Activated B cell treated with CpG ODN at 0.5 μM for 24 hours (primary cell): ENCODE results near the gene WDFY4. TPM values are rescaled to one million over a fixed set of nuclear protein-coding genes. Genes with fewer than 3 reads are reported as not detected.

ENCODE experiments used
- ATAC-seq: fragments of 200-7000 bp; cut with Tn5 transposase; one replicate; pipeline ENCODE4 v1.10.0; 2021; ENCODE audit warnings: low read depth, mild to moderate bottlenecking, moderate library complexity
- CTCF ChIA-PET: fragments of 350-600 bp; sonication (Branson Sonifier 250); formaldehyde crosslinking; loops from one replicate; lab custom pipeline; 2021; ENCODE audit warnings: antibody characterized with exemption; lab: Charles Lee
- POLR2A ChIA-PET: fragments of 350-600 bp; sonication (Branson Sonifier 250); formaldehyde crosslinking; loops from one replicate; lab custom pipeline; 2021; ENCODE audit warnings: antibody characterized with exemption; lab: Charles Lee
- DNase-seq: peaks from one replicate; pipeline ENCODE4 v3.0.0; 2022
- H3K27ac Mint-ChIP-seq: one replicate; pipeline ENCODE4 v1.8.0; 2020; ENCODE audit warnings: mixed read lengths
- H3K27me3 Mint-ChIP-seq: one replicate; pipeline ENCODE4 v1.8.0; 2021; ENCODE audit warnings: mixed read lengths
- H3K36me3 Mint-ChIP-seq: one replicate; pipeline ENCODE4 v1.8.0; 2021; ENCODE audit warnings: low read depth, mixed read lengths
- H3K4me1 Mint-ChIP-seq: one replicate; pipeline ENCODE4 v1.8.0; 2021; ENCODE audit warnings: mixed read lengths
- H3K4me3 Mint-ChIP-seq: one replicate; pipeline ENCODE4 v1.8.0; 2020; ENCODE audit warnings: mild to moderate bottlenecking, mixed read lengths
- H3K9me3 Mint-ChIP-seq: one replicate; pipeline ENCODE4 v1.8.0; 2020; ENCODE audit warnings: mixed read lengths
- CTCF ChIP-seq: fragments of 200-600 bp; IDR thresholded peaks from one replicate; pipeline ENCODE4 v1.8.0; 2022; ENCODE audit warnings: antibody characterized with exemption, mild to moderate bottlenecking
- intact Hi-C: fragments of 100-400 bp; cut with micrococcal nuclease; formaldehyde crosslinking; loops from one replicate; pipeline ENCODE4 v1.15.1; 2024
- total RNA-seq: library from RNA; stranded (reverse); gene quantifications from 2 replicates; pipeline ENCODE4 v1.2.3, GENCODE V29; 2022

WDFY4 gene
- total RNA-seq, 1 donor from 2014 or later = 488 TPM

GRCh38 chr10:48750991-48751390 lies 66.3 kb downstream of the WDFY4 start:
- Mint-ChIP-seq H3K4me3 (no peak overlapping the region), H3K27ac (peak overlapping the region; percentile 0), H3K27me3 (no peaks in the 10 kb centered on the region), H3K36me3 (peaks cover 87% of the 10 kb centered on the region), H3K4me1 (peaks cover 79% of the 10 kb centered on the region), H3K9me3 (peaks cover 5% of the 10 kb centered on the region)
- no peak for TF ChIP-seq CTCF
- POLR2A ChIA-PET = no interaction called here
- intact Hi-C loops = no loop called here
- DNase-seq (no peak), ATAC-seq (no peak)
- CTCF ChIA-PET = interaction anchor here (1.0 kb wide), 1 partner anchor 94 kb away, joined by 4 read pairs; no protein-coding TSS in a partner anchor

- DNase-seq (no peak), ATAC-seq (no peak)
- Mint-ChIP-seq H3K4me3 (no peak overlapping the region), H3K27ac (no peak overlapping the region), H3K9me3 (peaks cover 4% of the 10 kb centered on the region), H3K4me1 (peaks cover 83% of the 10 kb centered on the region), H3K27me3 (no peaks in the 10 kb centered on the region), H3K36me3 (peaks cover 89% of the 10 kb centered on the region)
- intact Hi-C loops = no loop called here
- CTCF ChIA-PET = interaction anchor here (1.0 kb wide), 1 partner anchor 95 kb away, joined by 4 read pairs; no protein-coding TSS in a partner anchor
- TF ChIP-seq CTCF = no peak
- POLR2A ChIA-PET = no interaction called here
Measured at GRCh38 chr10:48751730-48752129, 67.1 kb downstream of the WDFY4 start.

GRCh38 chr10:48758411-48758810 lies 73.7 kb downstream of the WDFY4 start:
- H3K36me3 Mint-ChIP-seq = peaks cover 92% of the 10 kb centered on the region
- intact Hi-C loops = loop anchor here (5.0 kb wide), 1 partner anchor 44 kb away; no protein-coding TSS in a partner anchor
- peaks cover 66% of the 10 kb centered on the region for H3K4me1 Mint-ChIP-seq
- ATAC-seq (no peak), DNase-seq (no peak)
- H3K9me3 Mint-ChIP-seq = no peaks in the 10 kb centered on the region
- TF ChIP-seq CTCF = no peak
- ChIA-PET CTCF (interaction anchor here (2.0 kb wide), 1 partner anchor 101 kb away, joined by 15 read pairs; no protein-coding TSS in a partner anchor), POLR2A (no interaction called here)
- H3K27me3 Mint-ChIP-seq = no peaks in the 10 kb centered on the region
- H3K27ac Mint-ChIP-seq = no peak overlapping the region
- no peak overlapping the region for H3K4me3 Mint-ChIP-seq

GRCh38 chr10:48759113-48759901 lies 74.6 kb downstream of the WDFY4 start:
- ChIA-PET POLR2A (interaction anchor here (1.0 kb wide), 1 partner anchor 91 kb away, joined by 3 read pairs; no protein-coding TSS in a partner anchor), CTCF (interaction anchor here (1.5 to 2.0 kb wide), 2 partner anchors 101 to 103 kb away, joined by 5 to 10 read pairs; no protein-coding TSS in a partner anchor)
- Mint-ChIP-seq H3K36me3 (peaks cover 95% of the 10 kb centered on the region), H3K27ac (peak overlapping the region; percentile 71), H3K9me3 (no peaks in the 10 kb centered on the region), H3K4me1 (peaks cover 58% of the 10 kb centered on the region), H3K27me3 (no peaks in the 10 kb centered on the region), H3K4me3 (peak overlapping the region; percentile 11)
- intact Hi-C loops = loop anchor here (5.0 kb wide), 1 partner anchor 43 kb away; no protein-coding TSS in a partner anchor
- ATAC-seq (peak; percentile 87), DNase-seq (no peak)
- no peak for TF ChIP-seq CTCF

- Mint-ChIP-seq H3K27me3 (no peaks in the 10 kb centered on the region), H3K36me3 (peaks cover 97% of the 10 kb centered on the region), H3K9me3 (no peaks in the 10 kb centered on the region), H3K4me1 (peaks cover 52% of the 10 kb centered on the region), H3K27ac (no peak overlapping the region), H3K4me3 (no peak overlapping the region)
- ChIA-PET POLR2A (no interaction called here), CTCF (interaction anchor here (1.3 to 2.0 kb wide), 2 partner anchors 64 to 104 kb away, joined by 4 to 10 read pairs; no protein-coding TSS in a partner anchor)
- ATAC-seq (no peak), DNase-seq (no peak)
- TF ChIP-seq CTCF = no peak
- intact Hi-C loops = no loop called here
Measured at GRCh38 chr10:48760983-48761382, 76.3 kb downstream of the WDFY4 start.
